WTC11 (cell line): ENCODE results near the gene AKR7A2. TPM values are rescaled to one million over a fixed set of nuclear protein-coding genes. Genes with fewer than 3 reads are reported as not detected.

ENCODE experiments used
- total RNA-seq: library from RNA; stranded (reverse); gene quantifications from 3 replicates; pipeline ENCODE4 v1.2.3, GENCODE V29; 2021

The AKR7A2 gene
- total RNA-seq, 1 experiment from 2014 or later = 43.4 TPM

Other genes with a start within 250 kb of the AKR7A2 start
- gene UBR4, start 101.9 kb downstream of the AKR7A2 start, total RNA-seq = 127 to 179 TPM (median 136 TPM) in 3 replicates
- gene EMC1, start 60.6 kb downstream of the AKR7A2 start, total RNA-seq = 46.5 to 53.5 TPM (median 48.6 TPM) in 3 replicates
- gene MRTO4, start 60.3 kb downstream of the AKR7A2 start, total RNA-seq = 40.9 to 54.6 TPM (median 43.0 TPM) in 3 replicates
- gene AKR7A3, start 23.4 kb downstream of the AKR7A2 start, total RNA-seq = 1.3 to 1.5 TPM (median 1.5 TPM) in 3 replicates
- gene SLC66A1, start 182 bp upstream of the AKR7A2 start, total RNA-seq = 12.8 to 14.2 TPM (median 14.1 TPM) in 3 replicates
- 348 to 380 TPM (median 363 TPM) in 3 replicates for gene CAPZB, start 173.4 kb upstream of the AKR7A2 start, total RNA-seq